ENCODE measurements around the gene ATG10.

DNA sequence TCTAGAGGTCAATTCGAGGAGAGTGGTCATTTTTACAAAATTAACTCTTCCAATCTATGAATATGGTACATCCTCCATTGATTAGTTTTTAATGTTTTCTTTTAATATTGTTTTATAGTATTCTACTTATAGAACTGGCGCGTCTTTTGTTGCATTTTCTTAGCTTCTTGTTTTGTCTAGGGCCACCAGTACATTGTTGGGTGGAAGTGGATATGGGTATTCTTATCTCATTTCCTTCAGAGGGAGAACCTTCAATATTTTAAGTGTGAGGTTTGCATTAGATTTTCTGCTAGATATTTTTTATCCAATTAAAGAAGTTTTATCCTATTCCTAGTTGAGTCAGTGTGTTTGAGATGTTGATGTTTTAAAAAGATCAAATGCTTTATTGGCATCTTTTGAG, 236.5 kb downstream of the ATG10 start:
- no peak for TF ChIP-seq CTCF (conservative IDR thresholded peaks at IDR 0.05; ENCODE audit: low read depth in 2 of 2)
- no peak for TF ChIP-seq CREB1 (CRISPR knock-in tag; IDR thresholded peaks at IDR 0.05; ENCODE audit: low read depth)
- TF ChIP-seq POLR2AphosphoS5 (IDR thresholded peaks at IDR 0.05; ENCODE audit: low read depth) = no peak
- no peak for TF ChIP-seq JUNB (IDR thresholded peaks at IDR 0.05; ENCODE audit: unreplicated experiment)
- TF ChIP-seq EZH2 (IDR thresholded peaks at IDR 0.05; ENCODE audit: low read depth, unreplicated experiment) = no peak
- TF ChIP-seq EZH2phosphoT487 (IDR thresholded peaks at IDR 0.05; ENCODE audit: unreplicated experiment) = no peak
- no peak for TF ChIP-seq ZNF331 (CRISPR knock-in tag; IDR thresholded peaks at IDR 0.05; ENCODE audit: low read depth)
- TF ChIP-seq, protein P1, sequence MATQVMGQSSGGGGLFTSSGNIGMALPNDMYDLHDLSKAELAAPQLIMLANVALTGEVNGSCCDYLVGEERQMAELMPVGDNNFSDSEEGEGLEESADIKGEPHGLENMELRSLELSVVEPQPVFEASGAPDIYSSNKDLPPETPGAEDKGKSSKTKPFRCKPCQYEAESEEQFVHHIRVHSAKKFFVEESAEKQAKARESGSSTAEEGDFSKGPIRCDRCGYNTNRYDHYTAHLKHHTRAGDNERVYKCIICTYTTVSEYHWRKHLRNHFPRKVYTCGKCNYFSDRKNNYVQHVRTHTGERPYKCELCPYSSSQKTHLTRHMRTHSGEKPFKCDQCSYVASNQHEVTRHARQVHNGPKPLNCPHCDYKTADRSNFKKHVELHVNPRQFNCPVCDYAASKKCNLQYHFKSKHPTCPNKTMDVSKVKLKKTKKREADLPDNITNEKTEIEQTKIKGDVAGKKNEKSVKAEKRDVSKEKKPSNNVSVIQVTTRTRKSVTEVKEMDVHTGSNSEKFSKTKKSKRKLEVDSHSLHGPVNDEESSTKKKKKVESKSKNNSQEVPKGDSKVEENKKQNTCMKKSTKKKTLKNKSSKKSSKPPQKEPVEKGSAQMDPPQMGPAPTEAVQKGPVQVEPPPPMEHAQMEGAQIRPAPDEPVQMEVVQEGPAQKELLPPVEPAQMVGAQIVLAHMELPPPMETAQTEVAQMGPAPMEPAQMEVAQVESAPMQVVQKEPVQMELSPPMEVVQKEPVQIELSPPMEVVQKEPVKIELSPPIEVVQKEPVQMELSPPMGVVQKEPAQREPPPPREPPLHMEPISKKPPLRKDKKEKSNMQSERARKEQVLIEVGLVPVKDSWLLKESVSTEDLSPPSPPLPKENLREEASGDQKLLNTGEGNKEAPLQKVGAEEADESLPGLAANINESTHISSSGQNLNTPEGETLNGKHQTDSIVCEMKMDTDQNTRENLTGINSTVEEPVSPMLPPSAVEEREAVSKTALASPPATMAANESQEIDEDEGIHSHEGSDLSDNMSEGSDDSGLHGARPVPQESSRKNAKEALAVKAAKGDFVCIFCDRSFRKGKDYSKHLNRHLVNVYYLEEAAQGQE (IDR thresholded peaks at IDR 0.05; ENCODE audit: unreplicated experiment) = no peak
- TF ChIP-seq NANOG (IDR thresholded peaks at IDR 0.05; ENCODE audit: borderline replicate concordance) = no peak
- TF ChIP-seq ZNF114 (CRISPR knock-in tag; IDR thresholded peaks at IDR 0.05) = no peak
- TF ChIP-seq ZNF462 (CRISPR knock-in tag; IDR thresholded peaks at IDR 0.05) = no peak
- TF ChIP-seq, protein P2, sequence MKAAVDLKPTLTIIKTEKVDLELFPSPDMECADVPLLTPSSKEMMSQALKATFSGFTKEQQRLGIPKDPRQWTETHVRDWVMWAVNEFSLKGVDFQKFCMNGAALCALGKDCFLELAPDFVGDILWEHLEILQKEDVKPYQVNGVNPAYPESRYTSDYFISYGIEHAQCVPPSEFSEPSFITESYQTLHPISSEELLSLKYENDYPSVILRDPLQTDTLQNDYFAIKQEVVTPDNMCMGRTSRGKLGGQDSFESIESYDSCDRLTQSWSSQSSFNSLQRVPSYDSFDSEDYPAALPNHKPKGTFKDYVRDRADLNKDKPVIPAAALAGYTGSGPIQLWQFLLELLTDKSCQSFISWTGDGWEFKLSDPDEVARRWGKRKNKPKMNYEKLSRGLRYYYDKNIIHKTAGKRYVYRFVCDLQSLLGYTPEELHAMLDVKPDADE (IDR thresholded peaks at IDR 0.05) = no peak
- no peak for TF ChIP-seq STAT1 (IDR thresholded peaks at IDR 0.05; ENCODE audit: unreplicated experiment)
